SK-N-SH treated with all-trans-retinoic acid at 6 μM for 48 hours (cell line): ENCODE results near the gene FRMD4A.

Experiments used
- PATZ1 ChIP-seq: fragments of 250-450 bp; sonication (Bioruptor Pico); IDR thresholded peaks from 2 replicates; pipeline ENCODE4 v1.8.0; 2020; ENCODE audit warnings: mild to moderate bottlenecking, moderate library complexity, borderline replicate concordance
- TOX ChIP-seq: fragments of 250-450 bp; sonication (Bioruptor Pico); IDR thresholded peaks from 2 replicates; pipeline ENCODE4 v1.8.0; 2021; ENCODE audit warnings: mild to moderate bottlenecking, moderate library complexity, borderline replicate concordance

DNA sequence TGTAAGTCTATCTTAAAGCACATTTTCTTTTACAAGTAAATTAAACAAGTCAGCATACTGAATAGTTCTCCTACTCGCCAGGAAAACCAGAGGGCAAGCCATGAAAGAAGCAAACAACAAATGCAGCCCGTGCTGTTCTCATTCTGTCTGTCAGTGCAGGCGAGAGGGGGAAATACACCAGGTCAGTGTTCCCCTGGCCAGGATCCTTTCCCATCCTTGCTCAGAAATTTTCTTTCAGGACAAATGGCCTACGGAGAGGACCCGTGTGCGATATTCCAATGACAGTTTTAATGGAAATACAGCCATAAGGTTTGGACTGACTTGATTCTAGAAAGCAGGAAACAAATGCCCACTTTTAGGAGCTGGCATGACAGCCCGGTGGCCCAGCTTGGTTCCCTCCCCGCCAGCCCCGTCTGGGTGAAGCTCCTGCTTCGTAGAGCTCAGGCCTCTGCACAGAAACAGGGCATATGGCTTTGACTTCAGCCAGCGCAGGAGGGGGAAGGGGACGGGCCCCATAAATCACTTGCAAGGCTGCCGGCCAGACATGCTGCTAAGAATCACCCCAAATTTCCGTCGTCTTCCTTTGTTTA, 67.8 kb downstream of the FRMD4A start:
- TF ChIP-seq PATZ1 (no peak), TOX (CRISPR knock-in tag) (no peak)
